ENCODE measurements around the gene ZCCHC2. TPM values are rescaled to one million over a fixed set of nuclear protein-coding genes. Genes with fewer than 3 reads are reported as not detected.

ZCCHC2 gene
- total and polyA plus RNA-seq, 2 of the 8 experiments (the other 6 are each of a cell fraction or from before 2014, with no cell fraction given), result 13.5 to 18.6 TPM

DNA sequence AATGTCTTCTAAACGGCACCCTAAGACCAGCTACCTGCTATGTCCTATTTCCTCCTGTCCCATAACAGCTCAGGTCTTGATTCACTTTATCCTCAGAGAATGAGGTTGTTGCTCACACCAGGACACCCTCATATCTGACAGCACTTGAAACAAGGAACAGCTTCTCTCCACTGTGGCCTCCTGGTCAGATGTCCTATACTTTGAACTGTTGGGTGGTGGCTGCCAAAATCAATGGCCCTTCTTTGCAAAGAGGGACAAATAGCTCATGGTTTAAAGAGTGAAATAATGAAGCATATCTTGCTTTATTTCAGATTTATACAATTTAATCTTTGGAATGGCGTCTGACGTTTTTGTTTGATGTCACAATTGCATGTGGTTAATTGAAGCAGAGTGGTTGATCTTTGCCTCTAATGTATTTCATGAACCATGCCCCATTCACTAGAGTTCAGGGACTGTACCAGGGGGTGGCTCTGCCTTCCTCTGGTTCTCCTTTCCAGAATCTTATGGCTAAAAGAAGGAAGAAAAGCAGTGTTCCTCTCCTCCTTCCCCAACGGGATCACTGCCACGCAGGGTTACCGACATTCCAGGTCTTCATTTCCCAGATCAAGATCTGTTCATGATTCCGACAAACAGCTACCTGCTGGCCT is 24.1 kb upstream of the ZCCHC2 start:
- H3K9me3 ChIP-seq (ENCODE audit: insufficient read depth in 2 of 2, low read depth in 1 of 2, low read length in 1 of 2), result no peaks in the 10 kb centered on the region
- no peak overlapping the region for H3K4me2 ChIP-seq (ENCODE audit: insufficient read depth in 1 of 2, low read depth in 2 of 2, low read length in 2 of 2)
- H2AK5ac ChIP-seq (ENCODE audit: low read depth, low read length), result no peak overlapping the region
- H3K36me3 ChIP-seq (ENCODE audit: control insufficient read depth in 2 of 4, insufficient read depth in 4 of 4, low read length in 3 of 4), result no peaks in the 10 kb centered on the region
- H2BK20ac ChIP-seq (ENCODE audit: low read length), result no peak overlapping the region
- no peaks in the 10 kb centered on the region for H4K20me1 ChIP-seq (replicated peaks in 1 of 2; ENCODE audit: control insufficient read depth in 1 of 2, insufficient read depth in 2 of 2, low read length in 2 of 2)
- H3K23ac ChIP-seq (ENCODE audit: insufficient read length), result no peak overlapping the region
- no peak overlapping the region for H3K4me3 ChIP-seq (ENCODE audit: extremely low read depth in 1 of 4, insufficient read depth in 2 of 4, low read depth in 3 of 4, low read length in 4 of 4)
- H3K14ac ChIP-seq (ENCODE audit: insufficient read length), result no peak overlapping the region
- no peak overlapping the region for H3K4ac ChIP-seq (replicated peaks; ENCODE audit: insufficient read length, low read depth, low read length)
- CTCF ChIA-PET (ENCODE audit: partially characterized antibody), result interaction anchor here (0.6 to 1.3 kb wide), 6 partner anchors 32 to 91 kb away, joined by 3 to 4 read pairs (median 3); no protein-coding TSS in a partner anchor
- H2BK120ac ChIP-seq (replicated peaks; ENCODE audit: low read depth, low read length), result no peak overlapping the region
- H3K79me2 ChIP-seq (ENCODE audit: control insufficient read depth in 1 of 2, insufficient read depth in 2 of 2, low read length in 2 of 2), result no peaks in the 10 kb centered on the region
- H4K5ac ChIP-seq (ENCODE audit: insufficient read length, low read depth, low read length), result no peak overlapping the region
- WGBS, 2 experiments (ENCODE audit: extremely low coverage in 1 of 2, insufficient coverage in 1 of 2, insufficient read length in 1 of 2, insufficient replicate concordance in 2 of 2, low coverage in 1 of 2, low lambda C conversion rate in 2 of 2, missing lambda C conversion rate in 1 of 2), result 91% methylated on average over 7 of the region's 7 CpGs; no CpG with 5 or more reads in 1 of the 2 experiments
- H3K56ac ChIP-seq (replicated peaks; ENCODE audit: insufficient read length, low read depth, low read length), result no peak overlapping the region
- DNase-seq (ENCODE audit: low read depth in 1 of 2, low spot score in 2 of 2) (no peak), FAIRE-seq (no peak)
- no peak overlapping the region for H2BK5ac ChIP-seq (ENCODE audit: low read depth, low read length)
- peaks cover 0 to 3% (median 0%) of the 10 kb centered on the region in 4 experiments; a peak in 1 of 7 replicates for H3K4me1 ChIP-seq (replicated peaks in 1 of 4; ENCODE audit: control insufficient read depth in 3 of 4, insufficient read depth in 4 of 4, low read length in 3 of 4)
- no peak overlapping the region for H2BK15ac ChIP-seq (ENCODE audit: low read length)
- POLR2A ChIA-PET (ENCODE audit: partially characterized antibody), result no interaction called here
- no peak overlapping the region for H4K8ac ChIP-seq (ENCODE audit: extremely low read depth, insufficient read depth, low read length)
- no peaks in the 10 kb centered on the region; a peak in 1 of 7 replicates for H3K27me3 ChIP-seq (replicated peaks in 1 of 4; ENCODE audit: control insufficient read depth in 3 of 4, extremely low read depth in 1 of 4, insufficient read depth in 3 of 4, low read length in 3 of 4)
- H3K18ac ChIP-seq (ENCODE audit: extremely low read depth, low read length), result no peak overlapping the region
- H4K91ac ChIP-seq (replicated peaks; ENCODE audit: insufficient read length, low read length), result no peak overlapping the region
- no peaks in the 10 kb centered on the region for H3K79me1 ChIP-seq (ENCODE audit: low read depth, low read length)
- H2BK12ac ChIP-seq (ENCODE audit: low read depth, low read length), result no peak overlapping the region
- no peak for TF ChIP-seq SP1 (IDR thresholded peaks at IDR 0.05; ENCODE audit: low read depth, low read length)
- no peak for TF ChIP-seq BACH1 (IDR thresholded peaks at IDR 0.05; ENCODE audit: low read length)
- TF ChIP-seq ZNF274 (IDR thresholded peaks at IDR 0.05; ENCODE audit: borderline replicate concordance, extremely low read depth, low read length), result no peak
- TF ChIP-seq KDM5A (IDR thresholded peaks at IDR 0.05; ENCODE audit: low read length), result no peak
- TF ChIP-seq ASH2L (IDR thresholded peaks at IDR 0.05; ENCODE audit: low read length), result no peak
- no peak for TF ChIP-seq EGR1 (IDR thresholded peaks at IDR 0.05; ENCODE audit: borderline replicate concordance, low read depth, low read length)
- TF ChIP-seq GTF2F1 (IDR thresholded peaks at IDR 0.05; ENCODE audit: borderline replicate concordance, low read depth, low read length), result no peak
- no peak for TF ChIP-seq HDAC6 (IDR thresholded peaks at IDR 0.05; ENCODE audit: low read depth, low read length)
- TF ChIP-seq EZH2 (IDR thresholded peaks at IDR 0.05; ENCODE audit: low read depth, low read length, severe bottlenecking), result no peak
- TF ChIP-seq BCL11A (IDR thresholded peaks at IDR 0.05; ENCODE audit: low read depth in 2 of 2, low read length in 2 of 2), result no peak
- TF ChIP-seq NRF1 (IDR thresholded peaks at IDR 0.05; ENCODE audit: low read depth, low read length), result no peak
- no peak for TF ChIP-seq BRCA1 (IDR thresholded peaks at IDR 0.05; ENCODE audit: low read depth, low read length)
- no peak for TF ChIP-seq RNF2 (IDR thresholded peaks at IDR 0.05; ENCODE audit: borderline replicate concordance, low read depth, low read length, missing control alignments, poor library complexity, severe bottlenecking)
- H3K9ac ChIP-seq (replicated peaks in 1 of 4; ENCODE audit: extremely low read depth in 1 of 4, low read depth in 3 of 4, low read length in 3 of 4), result no peak overlapping the region
- no peak overlapping the region for H3K27ac ChIP-seq (ENCODE audit: low read depth, low read length)
- H2AFZ ChIP-seq (ENCODE audit: low read length), result no peak overlapping the region; the same call in 1 of the 2 replicates
- H3K23me2 ChIP-seq (ENCODE audit: low read depth, low read length), result no peaks in the 10 kb centered on the region
